ENCODE measurements around the gene ADAT3. TPM values are rescaled to one million over a fixed set of nuclear protein-coding genes. Genes with fewer than 3 reads are reported as not detected.
A peak's percentile ranks its signal among the peaks of the same experiment; 100 is the strongest.

ADAT3 gene
- total RNA-seq, 1 donor from 2014 or later = 2.4 TPM

GRCh38 chr19:1954532-1954933 lies 49.3 kb downstream of the ADAT3 start:
- Mint-ChIP-seq H3K27ac (no peak overlapping the region), H3K9me3 (no peaks in the 10 kb centered on the region), H3K4me3 (no peak overlapping the region), H3K36me3 (peaks cover 14% of the 10 kb centered on the region), H3K27me3 (ENCODE audit: insufficient read depth, low read depth) (peaks cover 4% of the 10 kb centered on the region), H3K4me1 (peaks cover 13% of the 10 kb centered on the region)
- no peak for DNase-seq (ENCODE audit: low spot score)
- H3K9me3 ChIP-seq (ENCODE audit: low read depth) = no peaks in the 10 kb centered on the region
- H2AFZ ChIP-seq (replicated peaks) = no peak overlapping the region
- H3K79me2 ChIP-seq (ENCODE audit: low read depth) = peaks cover 93% of the 10 kb centered on the region
- H3K4me2 ChIP-seq = no peak overlapping the region
- TF ChIP-seq EZH2 (IDR thresholded peaks at IDR 0.05) (no peak), CTCF (IDR thresholded peaks at IDR 0.05) (no peak), EZH2phosphoT487 (IDR thresholded peaks at IDR 0.05) (no peak)
- no peak overlapping the region for H3K4me3 ChIP-seq
- peaks cover 88% of the 10 kb centered on the region for H4K20me1 ChIP-seq (ENCODE audit: low read depth)
- H3K9ac ChIP-seq = peak overlapping the region; percentile 27
- peaks cover 12% of the 10 kb centered on the region for H3K4me1 ChIP-seq
- H3K36me3 ChIP-seq = no peaks in the 10 kb centered on the region
- no peaks in the 10 kb centered on the region for H3K27me3 ChIP-seq
- no peak overlapping the region for H3K27ac ChIP-seq
- H3F3A ChIP-seq (ENCODE audit: low read depth) = no peaks in the 10 kb centered on the region

- H2AFZ ChIP-seq (replicated peaks) = no peak overlapping the region
- H3K27me3 ChIP-seq = no peaks in the 10 kb centered on the region
- DNase-seq (ENCODE audit: low spot score) = no peak
- H3K9ac ChIP-seq = no peak overlapping the region
- no peak overlapping the region for H3K4me2 ChIP-seq
- H3K27me3 Mint-ChIP-seq (ENCODE audit: insufficient read depth, low read depth) = no peaks in the 10 kb centered on the region
- no peak overlapping the region for H3K27ac ChIP-seq
- no peak for TF ChIP-seq CTCF (IDR thresholded peaks at IDR 0.05)
- no peak for TF ChIP-seq EZH2phosphoT487 (IDR thresholded peaks at IDR 0.05)
- no peak for TF ChIP-seq EZH2 (IDR thresholded peaks at IDR 0.05)
- H3K4me1 ChIP-seq = peaks cover 12% of the 10 kb centered on the region
- H3K27ac Mint-ChIP-seq = no peak overlapping the region
- H3K4me3 Mint-ChIP-seq = no peak overlapping the region
- no peaks in the 10 kb centered on the region for H3K9me3 Mint-ChIP-seq
- H3K36me3 ChIP-seq = no peaks in the 10 kb centered on the region
- H4K20me1 ChIP-seq (ENCODE audit: low read depth) = peaks cover 91% of the 10 kb centered on the region
- H3K79me2 ChIP-seq (ENCODE audit: low read depth) = peaks cover 93% of the 10 kb centered on the region
- peaks cover 7% of the 10 kb centered on the region for H3K36me3 Mint-ChIP-seq
- peaks cover 13% of the 10 kb centered on the region for H3K4me1 Mint-ChIP-seq
- no peak overlapping the region for H3K4me3 ChIP-seq
- H3F3A ChIP-seq (ENCODE audit: low read depth) = no peaks in the 10 kb centered on the region
- H3K9me3 ChIP-seq (ENCODE audit: low read depth) = no peaks in the 10 kb centered on the region
Observed at GRCh38 chr19:1955171-1956121, 50.2 kb downstream of the ADAT3 start.

GRCh38 chr19:1956122-1956494 lies 50.9 kb downstream of the ADAT3 start:
- H3K27ac ChIP-seq = no peak overlapping the region
- Mint-ChIP-seq H3K36me3 (peaks cover 7% of the 10 kb centered on the region), H3K9me3 (no peaks in the 10 kb centered on the region), H3K27ac (no peak overlapping the region), H3K4me3 (no peak overlapping the region), H3K4me1 (peaks cover 13% of the 10 kb centered on the region), H3K27me3 (ENCODE audit: insufficient read depth, low read depth) (no peaks in the 10 kb centered on the region)
- peaks cover 93% of the 10 kb centered on the region for H3K79me2 ChIP-seq (ENCODE audit: low read depth)
- H3K9me3 ChIP-seq (ENCODE audit: low read depth) = no peaks in the 10 kb centered on the region
- peaks cover 93% of the 10 kb centered on the region for H4K20me1 ChIP-seq (ENCODE audit: low read depth)
- H3K9ac ChIP-seq = no peak overlapping the region
- H3K36me3 ChIP-seq = no peaks in the 10 kb centered on the region
- no peaks in the 10 kb centered on the region for H3K27me3 ChIP-seq
- no peak overlapping the region for H2AFZ ChIP-seq (replicated peaks)
- H3F3A ChIP-seq (ENCODE audit: low read depth) = no peaks in the 10 kb centered on the region
- TF ChIP-seq EZH2 (IDR thresholded peaks at IDR 0.05) (no peak), EZH2phosphoT487 (IDR thresholded peaks at IDR 0.05) (no peak), CTCF (IDR thresholded peaks at IDR 0.05) (no peak)
- peaks cover 12% of the 10 kb centered on the region for H3K4me1 ChIP-seq
- DNase-seq (ENCODE audit: low spot score) = no peak
- no peak overlapping the region for H3K4me2 ChIP-seq
- H3K4me3 ChIP-seq = no peak overlapping the region
